Measurements from ENCODE around the gene CACNA2D1. TPM values are rescaled to one million over a fixed set of nuclear protein-coding genes. Genes with fewer than 3 reads are reported as not detected.

CACNA2D1 gene
- total RNA-seq, 1 experiment from 2014 or later, result 9.8 TPM

DNA sequence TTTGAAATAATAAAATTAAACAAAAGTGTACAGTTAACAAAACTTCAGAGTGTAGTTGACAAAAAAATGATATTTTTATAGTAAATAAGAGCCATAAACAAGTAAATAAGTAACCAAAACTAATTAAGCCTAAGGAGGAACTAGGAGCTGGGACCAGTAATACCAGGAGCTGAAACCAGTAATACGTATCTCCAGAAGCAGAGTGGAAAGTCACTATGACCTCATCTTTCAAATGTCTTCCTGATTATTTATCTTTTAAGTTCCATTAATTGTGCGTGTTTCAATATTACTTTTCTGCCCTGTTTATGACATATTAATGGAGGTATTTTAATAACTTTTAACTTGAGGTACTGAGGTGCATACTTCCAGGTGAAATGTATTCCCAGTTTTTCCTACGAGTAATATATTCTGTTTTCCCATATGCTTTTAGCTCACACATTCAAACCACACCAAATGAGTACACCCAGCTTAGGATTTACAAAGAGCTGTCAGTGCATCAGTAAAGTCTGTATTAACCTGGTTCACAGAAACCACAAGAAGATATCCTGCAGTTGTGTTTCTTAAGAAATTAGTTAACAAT lies 390.0 kb downstream of the CACNA2D1 start:
- Histone ChIP-seq H3K27ac (ENCODE audit: low read length) (no peak overlapping the region), H3K4me1 (ENCODE audit: control insufficient read depth, insufficient read depth, low read length) (peaks cover 19% of the 10 kb centered on the region), H3K36me3 (ENCODE audit: control insufficient read depth, insufficient read depth, low read length) (no peaks in the 10 kb centered on the region), H3K27me3 (ENCODE audit: control insufficient read depth, insufficient read depth, low read length) (no peaks in the 10 kb centered on the region), H3K9me3 (ENCODE audit: control insufficient read depth, insufficient read depth, low read depth, low read length) (no peaks in the 10 kb centered on the region), H3K4me3 (ENCODE audit: low read depth in 2 of 2, low read length in 2 of 2) (no peak overlapping the region)
- no TSS peak for BruUV-seq (replicated peaks)
- ChIA-PET CTCF (no interaction called here), POLR2A (no interaction called here)
- ATAC-seq (no peak), DNase-seq (ENCODE audit: low read depth, low spot score) (no peak)
- intact Hi-C loops (cut with micrococcal nuclease; ENCODE audit: unreplicated experiment), result no loop called here
- in situ Hi-C loops (cut with HindIII; ENCODE audit: low pct_unique_long_range_greater_than_20kb, low sequenced_read_pairs), result no loop called here
- no peak for TF ChIP-seq TCF7L2 (IDR thresholded peaks at IDR 0.05; ENCODE audit: low read depth, low read length)
- TF ChIP-seq, protein P1, sequence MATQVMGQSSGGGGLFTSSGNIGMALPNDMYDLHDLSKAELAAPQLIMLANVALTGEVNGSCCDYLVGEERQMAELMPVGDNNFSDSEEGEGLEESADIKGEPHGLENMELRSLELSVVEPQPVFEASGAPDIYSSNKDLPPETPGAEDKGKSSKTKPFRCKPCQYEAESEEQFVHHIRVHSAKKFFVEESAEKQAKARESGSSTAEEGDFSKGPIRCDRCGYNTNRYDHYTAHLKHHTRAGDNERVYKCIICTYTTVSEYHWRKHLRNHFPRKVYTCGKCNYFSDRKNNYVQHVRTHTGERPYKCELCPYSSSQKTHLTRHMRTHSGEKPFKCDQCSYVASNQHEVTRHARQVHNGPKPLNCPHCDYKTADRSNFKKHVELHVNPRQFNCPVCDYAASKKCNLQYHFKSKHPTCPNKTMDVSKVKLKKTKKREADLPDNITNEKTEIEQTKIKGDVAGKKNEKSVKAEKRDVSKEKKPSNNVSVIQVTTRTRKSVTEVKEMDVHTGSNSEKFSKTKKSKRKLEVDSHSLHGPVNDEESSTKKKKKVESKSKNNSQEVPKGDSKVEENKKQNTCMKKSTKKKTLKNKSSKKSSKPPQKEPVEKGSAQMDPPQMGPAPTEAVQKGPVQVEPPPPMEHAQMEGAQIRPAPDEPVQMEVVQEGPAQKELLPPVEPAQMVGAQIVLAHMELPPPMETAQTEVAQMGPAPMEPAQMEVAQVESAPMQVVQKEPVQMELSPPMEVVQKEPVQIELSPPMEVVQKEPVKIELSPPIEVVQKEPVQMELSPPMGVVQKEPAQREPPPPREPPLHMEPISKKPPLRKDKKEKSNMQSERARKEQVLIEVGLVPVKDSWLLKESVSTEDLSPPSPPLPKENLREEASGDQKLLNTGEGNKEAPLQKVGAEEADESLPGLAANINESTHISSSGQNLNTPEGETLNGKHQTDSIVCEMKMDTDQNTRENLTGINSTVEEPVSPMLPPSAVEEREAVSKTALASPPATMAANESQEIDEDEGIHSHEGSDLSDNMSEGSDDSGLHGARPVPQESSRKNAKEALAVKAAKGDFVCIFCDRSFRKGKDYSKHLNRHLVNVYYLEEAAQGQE (IDR thresholded peaks at IDR 0.05; ENCODE audit: insufficient read depth in 1 of 2, low read depth in 2 of 2, low read length in 1 of 2), result no peak
- no peak for TF ChIP-seq SIN3A (IDR thresholded peaks at IDR 0.05; ENCODE audit: borderline replicate concordance, insufficient read depth, low read depth, low read length)
- no peak for TF ChIP-seq POLR2AphosphoS5 (IDR thresholded peaks at IDR 0.05; ENCODE audit: low read depth, low read length)

DNA sequence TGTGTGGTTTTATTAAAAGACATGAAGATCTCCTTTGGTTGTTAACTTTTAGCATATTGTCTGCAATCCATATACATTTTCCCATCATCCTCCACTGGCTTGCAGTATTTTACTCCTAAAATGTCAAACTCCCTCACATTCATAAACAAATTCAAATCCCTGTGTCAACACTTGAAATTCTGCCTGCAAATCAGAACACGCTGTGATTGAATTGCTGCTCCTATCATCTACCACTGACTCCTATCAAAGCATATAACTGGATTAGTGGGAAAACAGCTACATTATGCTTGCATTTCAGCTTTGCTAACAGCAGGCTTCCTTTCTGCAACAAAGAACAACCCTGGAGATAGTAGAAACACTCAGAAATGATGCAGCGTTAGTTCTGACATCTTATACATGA lies 392.0 kb downstream of the CACNA2D1 start:
- TF ChIP-seq, protein P1 (IDR thresholded peaks at IDR 0.05; ENCODE audit: insufficient read depth in 1 of 2, low read depth in 2 of 2, low read length in 1 of 2), result no peak
- TF ChIP-seq, protein P2, sequence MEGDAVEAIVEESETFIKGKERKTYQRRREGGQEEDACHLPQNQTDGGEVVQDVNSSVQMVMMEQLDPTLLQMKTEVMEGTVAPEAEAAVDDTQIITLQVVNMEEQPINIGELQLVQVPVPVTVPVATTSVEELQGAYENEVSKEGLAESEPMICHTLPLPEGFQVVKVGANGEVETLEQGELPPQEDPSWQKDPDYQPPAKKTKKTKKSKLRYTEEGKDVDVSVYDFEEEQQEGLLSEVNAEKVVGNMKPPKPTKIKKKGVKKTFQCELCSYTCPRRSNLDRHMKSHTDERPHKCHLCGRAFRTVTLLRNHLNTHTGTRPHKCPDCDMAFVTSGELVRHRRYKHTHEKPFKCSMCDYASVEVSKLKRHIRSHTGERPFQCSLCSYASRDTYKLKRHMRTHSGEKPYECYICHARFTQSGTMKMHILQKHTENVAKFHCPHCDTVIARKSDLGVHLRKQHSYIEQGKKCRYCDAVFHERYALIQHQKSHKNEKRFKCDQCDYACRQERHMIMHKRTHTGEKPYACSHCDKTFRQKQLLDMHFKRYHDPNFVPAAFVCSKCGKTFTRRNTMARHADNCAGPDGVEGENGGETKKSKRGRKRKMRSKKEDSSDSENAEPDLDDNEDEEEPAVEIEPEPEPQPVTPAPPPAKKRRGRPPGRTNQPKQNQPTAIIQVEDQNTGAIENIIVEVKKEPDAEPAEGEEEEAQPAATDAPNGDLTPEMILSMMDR (IDR thresholded peaks at IDR 0.05), result no peak
- TF ChIP-seq TCF7L2 (IDR thresholded peaks at IDR 0.05; ENCODE audit: low read depth, low read length) (no peak), POLR2AphosphoS5 (IDR thresholded peaks at IDR 0.05; ENCODE audit: low read depth, low read length) (no peak), SIN3A (IDR thresholded peaks at IDR 0.05; ENCODE audit: borderline replicate concordance, insufficient read depth, low read depth, low read length) (no peak)
- no peaks in the 10 kb centered on the region for H3K9me3 ChIP-seq (ENCODE audit: control insufficient read depth, insufficient read depth, low read depth, low read length)
- CTCF ChIA-PET, result no interaction called here
- peak overlapping the region; percentile 72; the same call in 1 of the 2 replicates for H3K27ac ChIP-seq (ENCODE audit: low read length)
- H3K27me3 ChIP-seq (ENCODE audit: control insufficient read depth, insufficient read depth, low read length), result no peaks in the 10 kb centered on the region
- intact Hi-C loops (cut with micrococcal nuclease; ENCODE audit: unreplicated experiment) (no loop called here), in situ Hi-C loops (cut with HindIII; ENCODE audit: low pct_unique_long_range_greater_than_20kb, low sequenced_read_pairs) (no loop called here)
- peaks cover 19% of the 10 kb centered on the region for H3K4me1 ChIP-seq (ENCODE audit: control insufficient read depth, insufficient read depth, low read length)
- POLR2A ChIA-PET, result no interaction called here
- H3K4me3 ChIP-seq (ENCODE audit: low read depth in 2 of 2, low read length in 2 of 2), result no peak overlapping the region
- no peaks in the 10 kb centered on the region for H3K36me3 ChIP-seq (ENCODE audit: control insufficient read depth, insufficient read depth, low read length)
- ATAC-seq (no peak), DNase-seq (ENCODE audit: low read depth, low spot score) (no peak)
- BruUV-seq (replicated peaks), result no TSS peak
